ENCODE measurements around the gene STAMBP.

The STAMBP gene

GRCh38 chr2:73892631-73893329, 64.0 kb downstream of the STAMBP start, which contains the start of gene ACTG2:
Gene ACTG2, plus strand, starts transcription at chr2:73893008. Its CDS starts 8,304 bp downstream, at chr2:73901312.
- DNase-seq (ENCODE audit: extremely low spot score), result no peak
- no peak for TF ChIP-seq LEF1 (IDR thresholded peaks at IDR 0.05; ENCODE audit: borderline replicate concordance)
- no peak for TF ChIP-seq ELF4 (IDR thresholded peaks at IDR 0.05)
- no peak for TF ChIP-seq FOXK2 (IDR thresholded peaks at IDR 0.05)
- no peak for TF ChIP-seq ARNT (IDR thresholded peaks at IDR 0.05)
- no peak for TF ChIP-seq FOXA1 (IDR thresholded peaks at IDR 0.05)
- no peak for TF ChIP-seq PKNOX1 (IDR thresholded peaks at IDR 0.05)
- TF ChIP-seq CTBP1 (IDR thresholded peaks at IDR 0.05; ENCODE audit: borderline replicate concordance), result no peak
- no peak for TF ChIP-seq FOXM1 (IDR thresholded peaks at IDR 0.05; ENCODE audit: borderline replicate concordance)
- TF ChIP-seq TARDBP (IDR thresholded peaks at IDR 0.05), result no peak
- CTCF ChIA-PET, result no interaction called here
- POLR2A ChIA-PET, result interaction anchor here (1.3 kb wide), 2 partner anchors 34 to 64 kb away, joined by 3 read pairs; partner anchors contain the start of genes DGUOK and STAMBP

- ChIA-PET POLR2A (interaction anchor here (1.0 kb wide), 1 partner anchor 27 kb away, joined by 3 read pairs; no protein-coding TSS in a partner anchor), CTCF (no interaction called here)
- TF ChIP-seq HDGF (IDR thresholded peaks at IDR 0.05; ENCODE audit: borderline replicate concordance), result no peak
- TF ChIP-seq ELF4 (IDR thresholded peaks at IDR 0.05), result no peak
- TF ChIP-seq SUZ12 (IDR thresholded peaks at IDR 0.05), result no peak
- TF ChIP-seq CTBP1 (IDR thresholded peaks at IDR 0.05; ENCODE audit: borderline replicate concordance), result no peak
- TF ChIP-seq FOXA1 (IDR thresholded peaks at IDR 0.05), result no peak
- no peak for TF ChIP-seq SP1 (IDR thresholded peaks at IDR 0.05)
- no peak for TF ChIP-seq L3MBTL2 (conservative IDR thresholded peaks at IDR 0.05)
- TF ChIP-seq PKNOX1 (IDR thresholded peaks at IDR 0.05), result no peak
- no peak for TF ChIP-seq FOXK2 (IDR thresholded peaks at IDR 0.05)
- no peak for TF ChIP-seq NFRKB (IDR thresholded peaks at IDR 0.05)
- no peak for TF ChIP-seq ARNT (IDR thresholded peaks at IDR 0.05)
- no peak for TF ChIP-seq FOXM1 (IDR thresholded peaks at IDR 0.05; ENCODE audit: borderline replicate concordance)
- no peak for TF ChIP-seq LEF1 (IDR thresholded peaks at IDR 0.05; ENCODE audit: borderline replicate concordance)
- TF ChIP-seq ZNF384 (IDR thresholded peaks at IDR 0.05), result no peak
- no peak for TF ChIP-seq BHLHE40 (IDR thresholded peaks at IDR 0.05; ENCODE audit: borderline replicate concordance)
- TF ChIP-seq TARDBP (IDR thresholded peaks at IDR 0.05), result no peak
- DNase-seq (ENCODE audit: extremely low spot score), result no peak
Observed at GRCh38 chr2:73893764-73894474, 65.2 kb downstream of the STAMBP start.

- ChIA-PET POLR2A (no interaction called here), CTCF (no interaction called here)
Observed at GRCh38 chr2:73894475-73894850, 65.7 kb downstream of the STAMBP start.

GRCh38 chr2:73894877-73895276, 66.1 kb downstream of the STAMBP start:
- CTCF ChIA-PET, result no interaction called here
- TF ChIP-seq SUZ12 (IDR thresholded peaks at IDR 0.05) (no peak), FOXK2 (IDR thresholded peaks at IDR 0.05) (no peak), BHLHE40 (IDR thresholded peaks at IDR 0.05; ENCODE audit: borderline replicate concordance) (no peak), ARNT (IDR thresholded peaks at IDR 0.05) (no peak), HDGF (IDR thresholded peaks at IDR 0.05; ENCODE audit: borderline replicate concordance) (no peak), CTBP1 (IDR thresholded peaks at IDR 0.05; ENCODE audit: borderline replicate concordance) (no peak), FOXA1 (IDR thresholded peaks at IDR 0.05) (no peak), L3MBTL2 (conservative IDR thresholded peaks at IDR 0.05) (no peak), NFRKB (IDR thresholded peaks at IDR 0.05) (no peak), SP1 (IDR thresholded peaks at IDR 0.05) (no peak), FOXM1 (IDR thresholded peaks at IDR 0.05; ENCODE audit: borderline replicate concordance) (no peak), PKNOX1 (IDR thresholded peaks at IDR 0.05) (no peak), TARDBP (IDR thresholded peaks at IDR 0.05) (no peak), ELF4 (IDR thresholded peaks at IDR 0.05) (no peak), ZNF384 (IDR thresholded peaks at IDR 0.05) (no peak), LEF1 (IDR thresholded peaks at IDR 0.05; ENCODE audit: borderline replicate concordance) (no peak)
- no peak for DNase-seq (ENCODE audit: extremely low spot score)
- POLR2A ChIA-PET, result no interaction called here

More at GRCh38 chr2:73894475-73894850, 65.7 kb downstream of the STAMBP start:
- no peak for DNase-seq (ENCODE audit: extremely low spot score)
- no peak for TF ChIP-seq BHLHE40 (IDR thresholded peaks at IDR 0.05; ENCODE audit: borderline replicate concordance)
- TF ChIP-seq PKNOX1 (IDR thresholded peaks at IDR 0.05), result no peak

- ChIA-PET POLR2A (no interaction called here), CTCF (no interaction called here)
- DNase-seq (ENCODE audit: extremely low spot score), result no peak
- TF ChIP-seq BHLHE40 (IDR thresholded peaks at IDR 0.05; ENCODE audit: borderline replicate concordance), result no peak
- no peak for TF ChIP-seq FOXK2 (IDR thresholded peaks at IDR 0.05)
- no peak for TF ChIP-seq SP1 (IDR thresholded peaks at IDR 0.05)
- TF ChIP-seq LEF1 (IDR thresholded peaks at IDR 0.05; ENCODE audit: borderline replicate concordance), result no peak
- no peak for TF ChIP-seq NFRKB (IDR thresholded peaks at IDR 0.05)
- TF ChIP-seq SUZ12 (IDR thresholded peaks at IDR 0.05), result no peak
- no peak for TF ChIP-seq ELF4 (IDR thresholded peaks at IDR 0.05)
- no peak for TF ChIP-seq ARNT (IDR thresholded peaks at IDR 0.05)
- no peak for TF ChIP-seq L3MBTL2 (conservative IDR thresholded peaks at IDR 0.05)
- TF ChIP-seq CTBP1 (IDR thresholded peaks at IDR 0.05; ENCODE audit: borderline replicate concordance), result no peak
- TF ChIP-seq TARDBP (IDR thresholded peaks at IDR 0.05), result no peak
Observed at GRCh38 chr2:73895473-73895872, 66.7 kb downstream of the STAMBP start.
